Activated T-helper 17 cell treated with anti-CD3 and anti-CD28 coated beads, Interleukin-2, amount 50 U/mL, for 72 hours (primary cell): ENCODE data around the gene DPCD. TPM values are rescaled to one million over a fixed set of nuclear protein-coding genes. Genes with fewer than 3 reads are reported as not detected.
"Not testable (repeated sequence)": the region's sequence is repeated elsewhere in the genome, so short reads cannot be mapped to it uniquely, and the experiment has no call there.

Experiments
- ATAC-seq: fragments of 150-1000 bp; cut with Tn5 transposase; replicated peaks from 2 replicates; pipeline ENCODE4 v1.10.0; 2021; ENCODE audit warnings: mild to moderate bottlenecking, moderate library complexity
- H3K27ac Mint-ChIP-seq: one replicate; pipeline ENCODE4 v1.8.0; 2022; ENCODE audit warnings: mixed read lengths
- H3K27me3 Mint-ChIP-seq: one replicate; pipeline ENCODE4 v1.8.0; 2022; ENCODE audit warnings: mixed read lengths
- H3K36me3 Mint-ChIP-seq: one replicate; pipeline ENCODE4 v1.8.0; 2022; ENCODE audit warnings: low read depth, mild to moderate bottlenecking, mixed read lengths
- H3K4me1 Mint-ChIP-seq: one replicate; pipeline ENCODE4 v1.8.0; 2022; ENCODE audit warnings: mixed read lengths
- H3K4me3 Mint-ChIP-seq: one replicate; pipeline ENCODE4 v1.8.0; 2022; ENCODE audit warnings: mild to moderate bottlenecking, mixed read lengths
- H3K9me3 Mint-ChIP-seq: one replicate; pipeline ENCODE4 v1.8.0; 2022; ENCODE audit warnings: mixed read lengths
- total RNA-seq, 2 donors: library from RNA; stranded (reverse); gene quantifications; one replicate each; pipeline ENCODE4 v1.2.3, GENCODE V29; 2022

The DPCD gene
- total RNA-seq, 2 donors from 2014 or later = 10.6 to 19.2 TPM

DNA sequence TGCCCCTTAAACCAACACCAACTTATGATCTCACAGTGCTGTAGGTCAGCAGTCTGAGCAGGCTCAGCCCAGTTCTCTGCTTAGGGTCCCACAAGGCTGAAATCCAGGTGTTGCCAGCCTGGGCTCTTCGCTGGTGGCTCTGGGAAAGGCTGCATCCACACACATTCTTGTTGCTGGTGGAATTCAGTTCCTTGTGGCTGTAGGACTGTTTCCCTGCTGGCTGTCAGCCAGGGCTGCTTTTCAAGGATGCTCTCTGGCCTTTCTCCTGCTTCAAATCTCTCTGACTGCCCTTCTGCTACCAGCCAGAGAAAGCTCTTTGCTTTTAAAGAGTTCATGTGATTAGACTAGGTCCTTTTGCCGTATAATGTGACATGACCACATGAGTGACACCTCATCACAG lies 15.3 kb upstream of the DPCD start:
- ATAC-seq = no peak
- H3K36me3 Mint-ChIP-seq = no peaks in the 10 kb centered on the region
- H3K9me3 Mint-ChIP-seq = no peaks in the 10 kb centered on the region
- H3K4me3 Mint-ChIP-seq = no peak overlapping the region
- no peak overlapping the region for H3K27ac Mint-ChIP-seq
- H3K27me3 Mint-ChIP-seq = peaks cover 16% of the 10 kb centered on the region
- no peaks in the 10 kb centered on the region for H3K4me1 Mint-ChIP-seq

DNA sequence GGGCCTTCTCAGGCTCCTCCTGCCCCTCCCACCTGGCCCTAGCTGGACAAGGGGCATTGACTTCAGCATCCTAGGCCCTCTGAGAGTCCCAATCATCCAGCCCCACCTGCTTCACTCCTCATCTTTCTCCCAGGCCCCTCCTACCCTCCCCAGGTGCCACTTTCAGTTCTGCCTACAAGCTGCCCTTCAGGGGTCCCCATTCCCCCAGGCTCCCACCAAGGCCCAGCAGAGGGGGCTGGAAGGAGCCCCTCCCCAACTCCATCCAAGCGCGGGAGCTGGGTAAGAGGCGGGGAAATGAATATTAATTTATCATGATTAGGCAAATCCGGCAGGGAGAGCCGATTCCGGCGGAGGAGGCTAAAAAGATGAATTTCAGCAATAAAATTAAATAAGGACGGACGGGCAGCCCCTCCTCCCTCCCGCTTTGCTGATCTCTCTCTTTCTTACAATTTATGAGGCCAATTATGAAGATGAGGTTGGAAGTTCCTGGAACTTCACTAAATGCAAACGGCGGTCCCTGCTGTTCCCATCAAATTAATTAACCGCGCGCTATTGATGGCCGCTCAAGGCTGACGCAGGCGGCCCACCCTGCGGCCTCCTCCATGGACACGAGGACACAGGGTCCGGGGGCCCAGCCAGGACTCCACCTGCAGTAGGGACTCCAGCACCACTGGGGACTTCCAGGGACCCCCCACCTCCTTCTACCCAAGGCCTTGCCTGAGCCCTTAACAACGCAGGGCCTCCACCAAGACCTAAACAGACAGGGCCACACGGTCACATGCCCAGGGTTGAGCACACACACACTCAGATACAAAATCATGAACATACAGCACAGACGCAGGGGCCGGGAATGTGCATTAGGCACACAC lies 14.0 kb upstream of the DPCD start:
- Mint-ChIP-seq H3K4me1 (no peaks in the 10 kb centered on the region), H3K4me3 (no peak overlapping the region), H3K27ac (no peak overlapping the region), H3K9me3 (no peaks in the 10 kb centered on the region), H3K27me3 (peaks cover 5% of the 10 kb centered on the region), H3K36me3 (no peaks in the 10 kb centered on the region)
- ATAC-seq = no peak

- no peak for ATAC-seq
Measured at GRCh38 chr10:101575091-101575490, 13.0 kb upstream of the DPCD start.

GRCh38 chr10:101575580-101576210 lies 12.4 kb upstream of the DPCD start:
- H3K27me3 Mint-ChIP-seq = no peaks in the 10 kb centered on the region
- no peaks in the 10 kb centered on the region for H3K4me1 Mint-ChIP-seq
- peaks cover 10% of the 10 kb centered on the region for H3K36me3 Mint-ChIP-seq
- H3K27ac Mint-ChIP-seq = no peak overlapping the region
- no peak overlapping the region for H3K4me3 Mint-ChIP-seq
- ATAC-seq = no peak
- no peaks in the 10 kb centered on the region for H3K9me3 Mint-ChIP-seq

More at GRCh38 chr10:101575091-101575490, 13.0 kb upstream of the DPCD start:
- no peaks in the 10 kb centered on the region for H3K4me1 Mint-ChIP-seq
- H3K4me3 Mint-ChIP-seq = no peak overlapping the region
- H3K9me3 Mint-ChIP-seq = no peaks in the 10 kb centered on the region
- H3K36me3 Mint-ChIP-seq = peaks cover 4% of the 10 kb centered on the region
- H3K27ac Mint-ChIP-seq = no peak overlapping the region
- no peaks in the 10 kb centered on the region for H3K27me3 Mint-ChIP-seq

GRCh38 chr10:101576211-101576863 lies 11.8 kb upstream of the DPCD start:
- Mint-ChIP-seq H3K27me3 (no peaks in the 10 kb centered on the region), H3K4me3 (no peak overlapping the region), H3K27ac (no peak overlapping the region), H3K9me3 (no peaks in the 10 kb centered on the region), H3K36me3 (peaks cover 15% of the 10 kb centered on the region), H3K4me1 (no peaks in the 10 kb centered on the region)
- ATAC-seq = no peak

- Mint-ChIP-seq H3K27ac (peak overlapping the region; percentile 30), H3K4me1 (no peaks in the 10 kb centered on the region), H3K9me3 (no peaks in the 10 kb centered on the region), H3K4me3 (no peak overlapping the region), H3K36me3 (peaks cover 24% of the 10 kb centered on the region), H3K27me3 (no peaks in the 10 kb centered on the region)
- no peak for ATAC-seq
Measured at GRCh38 chr10:101577121-101577871, 10.8 kb upstream of the DPCD start.

GRCh38 chr10:101578192-101578591 lies 9.9 kb upstream of the DPCD start:
- ATAC-seq = no peak
- Mint-ChIP-seq H3K36me3 (peaks cover 30% of the 10 kb centered on the region), H3K4me3 (no peak overlapping the region), H3K27ac (no peak overlapping the region), H3K27me3 (no peaks in the 10 kb centered on the region), H3K9me3 (no peaks in the 10 kb centered on the region), H3K4me1 (no peaks in the 10 kb centered on the region)

- ATAC-seq = no peak
- Mint-ChIP-seq H3K36me3 (peaks cover 38% of the 10 kb centered on the region), H3K4me1 (no peaks in the 10 kb centered on the region), H3K27me3 (no peaks in the 10 kb centered on the region), H3K4me3 (no peak overlapping the region), H3K27ac (no peak overlapping the region), H3K9me3 (no peaks in the 10 kb centered on the region)
Measured at GRCh38 chr10:101578803-101579515, 9.2 kb upstream of the DPCD start.

GRCh38 chr10:101579516-101579870 lies 8.6 kb upstream of the DPCD start:
- Mint-ChIP-seq H3K4me1 (no peaks in the 10 kb centered on the region), H3K9me3 (no peaks in the 10 kb centered on the region), H3K27me3 (no peaks in the 10 kb centered on the region), H3K27ac (no peak overlapping the region), H3K4me3 (no peak overlapping the region), H3K36me3 (peaks cover 43% of the 10 kb centered on the region)
- no peak for ATAC-seq

- H3K4me3 Mint-ChIP-seq = no peak overlapping the region
- peaks cover 53% of the 10 kb centered on the region for H3K36me3 Mint-ChIP-seq
- no peak for ATAC-seq
- no peaks in the 10 kb centered on the region for H3K27me3 Mint-ChIP-seq
- H3K27ac Mint-ChIP-seq = no peak overlapping the region
- H3K9me3 Mint-ChIP-seq = no peaks in the 10 kb centered on the region
- H3K4me1 Mint-ChIP-seq = no peaks in the 10 kb centered on the region
Measured at GRCh38 chr10:101580486-101581399, 7.4 kb upstream of the DPCD start.

DNA sequence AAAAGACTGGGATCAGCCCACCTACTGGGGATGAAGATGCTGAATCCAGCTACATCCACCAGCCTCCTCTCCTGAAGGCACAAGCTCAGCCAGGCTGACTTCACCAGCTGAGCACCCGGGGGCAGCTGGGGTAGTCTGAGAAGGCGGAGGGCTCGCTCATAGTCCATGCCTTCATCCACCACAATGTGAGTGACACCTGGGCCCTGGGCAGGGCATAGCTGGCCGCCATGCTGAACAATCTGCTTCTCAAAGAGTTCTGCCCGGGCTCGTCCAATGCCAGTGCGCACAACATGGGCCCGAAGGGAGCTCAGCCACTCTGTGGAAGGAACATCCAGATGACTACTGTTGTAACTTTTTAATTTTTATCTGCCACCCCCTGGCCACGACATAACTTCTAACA lies 2.3 kb upstream of the DPCD start:
- H3K4me3 Mint-ChIP-seq = peak overlapping the region; percentile 86
- H3K36me3 Mint-ChIP-seq = peaks cover 49% of the 10 kb centered on the region
- ATAC-seq = no peak
- H3K27ac Mint-ChIP-seq = peak overlapping the region; percentile 10
- no peaks in the 10 kb centered on the region for H3K4me1 Mint-ChIP-seq
- H3K9me3 Mint-ChIP-seq = no peaks in the 10 kb centered on the region
- H3K27me3 Mint-ChIP-seq = no peaks in the 10 kb centered on the region

- no peaks in the 10 kb centered on the region for H3K27me3 Mint-ChIP-seq
- no peak for ATAC-seq
- H3K4me1 Mint-ChIP-seq = no peaks in the 10 kb centered on the region
- peak overlapping the region; percentile 87 for H3K27ac Mint-ChIP-seq
- H3K4me3 Mint-ChIP-seq = peak overlapping the region; percentile 86
- H3K9me3 Mint-ChIP-seq = no peaks in the 10 kb centered on the region
- peaks cover 23% of the 10 kb centered on the region for H3K36me3 Mint-ChIP-seq
Measured at GRCh38 chr10:101588879-101589278, 758 bp downstream of the DPCD start.

DNA sequence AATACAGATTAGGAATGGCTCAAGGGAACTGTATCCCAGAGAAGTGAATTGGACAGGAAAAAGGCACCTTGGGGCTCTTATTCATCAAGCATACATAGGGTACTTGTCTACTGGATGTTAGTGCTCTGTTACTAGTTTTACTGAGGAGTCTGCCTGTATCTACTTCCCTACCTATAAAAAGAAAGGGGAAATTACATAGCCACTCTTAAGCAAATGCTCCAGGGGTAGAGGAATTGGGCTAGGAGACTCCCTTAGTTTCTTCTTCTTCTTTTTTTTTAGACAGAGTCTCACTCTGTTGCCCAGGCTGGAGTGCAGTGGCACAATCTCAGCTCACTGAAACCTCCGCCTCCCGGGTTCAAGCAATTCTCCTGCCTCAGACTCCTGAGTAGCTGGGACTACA lies 5.2 kb downstream of the DPCD start:
- H3K27ac Mint-ChIP-seq, H3K36me3 Mint-ChIP-seq, H3K9me3 Mint-ChIP-seq, ATAC-seq, H3K4me3 Mint-ChIP-seq, H3K27me3 Mint-ChIP-seq, H3K4me1 Mint-ChIP-seq: not testable (repeated sequence)
